Gastrocnemius medialis (tissue), 4 donors: Measurements from ENCODE around the gene ITGAD. TPM values are rescaled to one million over a fixed set of nuclear protein-coding genes. Genes with fewer than 3 reads are reported as not detected.

Source experiments
- ATAC-seq, 2 donors: fragments of 150-250 bp; one replicate each; pipeline ENCODE4 v1.9.1; 2016
- DNase-seq, 2 donors: peaks; one replicate each; pipeline ENCODE4 v3.0.0-alpha.2; 2019
- H3K27ac ChIP-seq, 4 donors: fragments of 200-600 bp; sonication (generic); 1 replicate in 1 of 4; 2 replicates in 3 of 4; pipeline ENCODE4 v1.5.1; 2016 to 2018; ENCODE audit warnings: mild to moderate bottlenecking in 2 of 4, moderate library complexity in 1 of 4
- H3K27me3 ChIP-seq, 3 donors: fragments of 200-600 bp; sonication (generic) in 2 of 3; 1 replicate in 1 of 3; 2 replicates in 2 of 3; pipeline versions ENCODE4 v1.5.1 to v1.6.0; 2016 to 2019; ENCODE audit warnings: mild to moderate bottlenecking in 1 of 3, moderate library complexity in 1 of 3
- H3K36me3 ChIP-seq, 2 donors: fragments of 200-600 bp; sonication (generic) in 1 of 2; one replicate each; pipeline ENCODE4 v1.5.1; 2017 to 2018
- H3K4me1 ChIP-seq, 2 donors: fragments of 200-600 bp; sonication (generic) in 1 of 2; one replicate each; pipeline ENCODE4 v1.5.1; 2016 to 2017; ENCODE audit warnings: mild to moderate bottlenecking in 2 of 2
- H3K4me3 ChIP-seq, 4 donors: fragments of 200-600 bp; sonication (generic) in 3 of 4; 1 replicate in 1 of 4; 2 replicates in 3 of 4; pipeline ENCODE4 v1.5.1; 2016 to 2019; ENCODE audit warnings: mild to moderate bottlenecking in 2 of 4
- H3K9me3 ChIP-seq, 3 donors: fragments of 200-600 bp; sonication (generic) in 2 of 3; 1 replicate in 1 of 3; 2 replicates in 2 of 3; pipeline ENCODE4 v1.5.1; 2016 to 2019
- POLR2A ChIP-seq, 2 donors: fragments of 450-650 bp; IDR thresholded peaks; one replicate each; pipeline ENCODE4 v1.6.1; 2017; ENCODE audit warnings: antibody characterized with exemption in 2 of 2, mild to moderate bottlenecking in 2 of 2, moderate library complexity in 2 of 2
- in situ Hi-C, 4 donors: fragments of 200-750 bp; cut with MboI; loops; one replicate each; pipeline versions ENCODE4 v1.15.0 to v1.8.0; 2017; ENCODE audit warnings: low sequenced_read_pairs in 4 of 4
- intact Hi-C: fragments of 100-400 bp; cut with DNase I; formaldehyde crosslinking; loops from one replicate; pipeline ENCODE4 v1.15.1; 2023; ENCODE audit warnings: low total_unique reads
- total RNA-seq, 4 donors: library from RNA; depleted of rRNA; stranded (reverse); fragments of >200 nt; gene quantifications; one replicate each; pipeline versions ENCODE4 v1.1.0 to v1.2.3, GENCODE V29; 2016
- TF ChIP-seq, protein P1 (sequence below), 5 experiments: fragments of 450-650 bp in 3 of 5; fragments of 200-600 bp in 2 of 5; sonication (generic) in 2 of 5; IDR thresholded peaks in 4 of 5; conservative IDR thresholded peaks in 1 of 5; 1 replicate in 4 of 5; 2 replicates in 1 of 5; pipeline ENCODE4 v1.5.1; 2016 to 2019; ENCODE audit warnings: antibody characterized with exemption in 5 of 5, mild to moderate bottlenecking in 3 of 5, moderate library complexity in 3 of 5

Gene ITGAD
- total RNA-seq, 4 donors from 2014 or later, result not detected

DNA sequence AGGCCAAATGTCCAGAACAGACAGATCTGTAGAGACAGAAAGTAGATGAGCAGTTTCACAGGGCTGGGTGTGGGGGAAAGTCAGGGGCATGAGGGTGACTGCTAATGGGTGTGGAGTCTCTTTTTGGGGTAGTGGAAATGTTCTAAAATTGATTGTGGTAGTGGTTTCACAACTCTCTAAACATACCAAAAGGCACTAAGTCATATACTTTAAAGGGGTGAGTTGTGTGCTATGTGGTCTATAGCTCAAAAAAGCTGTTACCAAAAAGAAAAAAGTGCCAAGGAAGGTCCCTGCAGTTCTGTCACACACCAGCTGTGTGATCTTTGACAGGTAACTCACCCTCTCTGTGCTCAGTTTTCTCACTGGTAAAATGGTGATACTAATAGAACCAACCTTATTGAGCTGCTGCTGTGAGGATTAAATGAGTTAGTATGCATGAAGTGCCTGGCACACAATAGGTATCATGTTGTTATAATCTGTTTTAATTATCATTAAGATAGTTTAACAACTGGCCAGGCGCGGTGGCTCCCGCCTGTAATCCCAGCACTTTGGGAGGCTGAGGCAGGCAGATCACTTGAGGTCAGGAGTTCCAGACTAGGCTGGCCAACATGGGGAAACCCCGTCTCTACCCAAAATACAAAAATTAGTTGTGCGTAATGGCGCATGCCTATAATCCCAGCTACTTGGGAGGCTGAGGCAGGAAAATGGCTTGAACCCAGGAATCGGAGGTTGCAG, 27.8 kb upstream of the ITGAD start:
- in situ Hi-C loops, result no loop called here
- Histone ChIP-seq H3K27me3 (no peaks in the 10 kb centered on the region), H3K36me3 (no peaks in the 10 kb centered on the region), H3K4me1 (no peaks in the 10 kb centered on the region), H3K4me3 (no peak overlapping the region), H3K27ac (no peak overlapping the region), H3K9me3 (no peaks in the 10 kb centered on the region)
- TF ChIP-seq, protein P1, sequence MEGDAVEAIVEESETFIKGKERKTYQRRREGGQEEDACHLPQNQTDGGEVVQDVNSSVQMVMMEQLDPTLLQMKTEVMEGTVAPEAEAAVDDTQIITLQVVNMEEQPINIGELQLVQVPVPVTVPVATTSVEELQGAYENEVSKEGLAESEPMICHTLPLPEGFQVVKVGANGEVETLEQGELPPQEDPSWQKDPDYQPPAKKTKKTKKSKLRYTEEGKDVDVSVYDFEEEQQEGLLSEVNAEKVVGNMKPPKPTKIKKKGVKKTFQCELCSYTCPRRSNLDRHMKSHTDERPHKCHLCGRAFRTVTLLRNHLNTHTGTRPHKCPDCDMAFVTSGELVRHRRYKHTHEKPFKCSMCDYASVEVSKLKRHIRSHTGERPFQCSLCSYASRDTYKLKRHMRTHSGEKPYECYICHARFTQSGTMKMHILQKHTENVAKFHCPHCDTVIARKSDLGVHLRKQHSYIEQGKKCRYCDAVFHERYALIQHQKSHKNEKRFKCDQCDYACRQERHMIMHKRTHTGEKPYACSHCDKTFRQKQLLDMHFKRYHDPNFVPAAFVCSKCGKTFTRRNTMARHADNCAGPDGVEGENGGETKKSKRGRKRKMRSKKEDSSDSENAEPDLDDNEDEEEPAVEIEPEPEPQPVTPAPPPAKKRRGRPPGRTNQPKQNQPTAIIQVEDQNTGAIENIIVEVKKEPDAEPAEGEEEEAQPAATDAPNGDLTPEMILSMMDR (IDR thresholded peaks at IDR 0.05 in 4 of 5, conservative IDR thresholded peaks at IDR 0.05 in 1 of 5), result no peak
- no peak for TF ChIP-seq POLR2A (IDR thresholded peaks at IDR 0.05)
- DNase-seq (no peak), ATAC-seq (no peak)
- intact Hi-C loops, result no loop called here

DNA sequence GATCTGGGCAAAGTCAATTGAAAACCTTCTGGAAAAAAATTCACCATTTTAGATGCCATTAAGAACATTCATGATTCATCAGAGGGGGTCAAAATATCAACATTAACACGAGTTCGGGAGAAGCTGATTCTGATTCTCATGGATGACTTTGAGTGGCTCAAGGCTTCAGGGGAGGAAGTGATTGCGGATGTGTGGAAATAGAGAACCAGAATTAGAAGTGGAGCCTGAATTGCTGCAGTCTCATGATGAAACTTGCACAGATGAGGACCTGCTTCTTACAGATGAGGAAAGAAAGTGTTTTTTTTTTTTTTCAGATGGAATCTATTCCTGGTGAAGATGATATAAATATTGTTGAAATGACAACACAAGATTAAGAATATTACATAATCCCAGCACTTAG, 25.3 kb upstream of the ITGAD start:
- Histone ChIP-seq H3K27me3 (no peaks in the 10 kb centered on the region), H3K4me3 (no peak overlapping the region), H3K36me3 (no peaks in the 10 kb centered on the region), H3K9me3 (no peaks in the 10 kb centered on the region), H3K27ac (no peak overlapping the region), H3K4me1 (no peaks in the 10 kb centered on the region)
- in situ Hi-C loops, result no loop called here
- DNase-seq (no peak), ATAC-seq (no peak)
- no peak for TF ChIP-seq POLR2A (IDR thresholded peaks at IDR 0.05)
- intact Hi-C loops, result no loop called here

DNA sequence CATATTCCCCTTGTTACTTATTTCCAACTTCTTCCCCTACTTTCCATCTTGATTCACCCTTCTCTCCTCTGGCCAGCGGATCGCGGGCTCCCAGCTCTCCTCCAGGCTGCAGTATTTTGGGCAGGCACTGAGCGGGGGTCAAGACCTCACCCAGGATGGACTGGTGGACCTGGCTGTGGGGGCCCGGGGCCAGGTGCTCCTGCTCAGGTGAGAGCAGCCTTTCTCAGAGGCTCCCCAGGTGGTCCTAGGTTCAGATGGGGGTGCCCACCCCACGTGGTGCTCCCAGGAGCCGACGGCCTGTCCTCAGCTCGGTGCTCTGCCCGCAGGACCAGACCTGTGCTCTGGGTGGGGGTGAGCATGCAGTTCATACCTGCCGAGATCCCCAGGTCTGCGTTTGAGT, 22.1 kb upstream of the ITGAD start:
- no peak overlapping the region for H3K27ac ChIP-seq
- no peak overlapping the region for H3K4me3 ChIP-seq
- in situ Hi-C loops (no loop called here), intact Hi-C loops (no loop called here)
- no peak for DNase-seq
- H3K4me1 ChIP-seq, result no peaks in the 10 kb centered on the region
- no peak for TF ChIP-seq POLR2A (IDR thresholded peaks at IDR 0.05)
- TF ChIP-seq, protein P1 (IDR thresholded peaks at IDR 0.05 in 4 of 5, conservative IDR thresholded peaks at IDR 0.05 in 1 of 5), result no peak
- H3K27me3 ChIP-seq, result no peaks in the 10 kb centered on the region
- H3K9me3 ChIP-seq, result peaks cover 0 to 2% (median 0%) of the 10 kb centered on the region in 3 donors
- H3K36me3 ChIP-seq, result no peaks in the 10 kb centered on the region
- ATAC-seq, result no peak

DNA sequence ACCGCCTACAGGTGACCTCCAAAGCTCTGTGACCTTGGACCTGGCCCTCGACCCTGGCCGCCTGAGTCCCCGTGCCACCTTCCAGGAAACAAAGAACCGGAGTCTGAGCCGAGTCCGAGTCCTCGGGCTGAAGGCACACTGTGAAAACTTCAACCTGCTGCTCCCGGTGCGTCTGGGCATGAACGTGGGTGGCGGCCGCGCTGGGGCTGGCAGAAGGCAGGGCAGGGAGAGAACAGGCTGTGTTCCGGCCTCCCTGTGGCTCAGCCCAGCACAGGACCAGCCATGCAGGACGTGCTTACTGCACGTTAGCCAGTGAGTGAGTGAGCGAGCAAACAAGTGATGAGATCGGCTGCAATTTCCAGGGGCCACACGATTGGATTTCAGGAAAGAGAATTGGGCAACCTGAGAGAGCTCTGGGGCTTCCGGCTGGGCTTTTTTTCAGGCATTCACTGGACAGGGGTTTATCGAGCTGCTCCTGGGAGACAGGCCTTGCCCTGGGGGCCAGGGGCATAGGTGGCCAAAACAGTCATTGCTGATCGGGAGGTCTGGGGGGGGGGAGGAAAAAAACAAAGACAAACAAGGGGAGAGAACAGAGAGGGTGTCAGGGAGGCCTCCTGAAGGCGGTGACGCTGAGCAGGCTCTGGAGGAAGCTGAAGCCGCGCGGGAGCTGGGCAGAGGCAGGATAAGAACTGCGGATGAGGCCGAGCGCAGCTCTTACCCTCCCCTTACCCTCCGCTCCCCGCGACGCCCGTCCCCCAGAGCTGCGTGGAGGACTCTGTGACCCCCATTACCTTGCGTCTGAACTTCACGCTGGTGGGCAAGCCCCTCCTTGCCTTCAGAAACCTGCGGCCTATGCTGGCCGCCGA, 21.3 kb upstream of the ITGAD start:
- no peaks in the 10 kb centered on the region for H3K36me3 ChIP-seq
- no peak overlapping the region for H3K4me3 ChIP-seq
- intact Hi-C loops (no loop called here), in situ Hi-C loops (no loop called here)
- no peak for DNase-seq
- H3K4me1 ChIP-seq, result no peaks in the 10 kb centered on the region
- ATAC-seq, result no peak
- TF ChIP-seq, protein P1 (IDR thresholded peaks at IDR 0.05 in 4 of 5, conservative IDR thresholded peaks at IDR 0.05 in 1 of 5), result no peak
- TF ChIP-seq POLR2A (IDR thresholded peaks at IDR 0.05), result no peak
- no peaks in the 10 kb centered on the region for H3K27me3 ChIP-seq
- H3K9me3 ChIP-seq, result peaks cover 0 to 2% (median 0%) of the 10 kb centered on the region in 3 donors
- no peak overlapping the region for H3K27ac ChIP-seq

DNA sequence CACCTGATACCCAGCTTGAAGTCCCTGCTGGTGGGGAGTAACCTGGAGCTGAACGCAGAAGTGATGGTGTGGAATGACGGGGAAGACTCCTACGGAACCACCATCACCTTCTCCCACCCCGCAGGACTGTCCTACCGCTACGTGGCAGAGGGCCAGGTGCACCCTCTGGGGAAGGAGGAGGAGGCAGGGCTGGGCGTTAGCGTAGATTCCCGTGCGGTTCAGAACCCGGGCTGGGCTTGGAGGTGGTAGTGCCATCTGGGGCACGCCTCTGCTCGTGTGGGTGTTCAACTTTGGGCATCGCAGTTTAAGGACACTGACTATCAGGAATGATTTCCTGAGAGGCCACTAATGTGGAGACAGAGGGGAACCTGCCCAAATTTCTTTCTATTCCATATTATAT, 19.9 kb upstream of the ITGAD start:
- TF ChIP-seq, protein P1 (IDR thresholded peaks at IDR 0.05 in 4 of 5, conservative IDR thresholded peaks at IDR 0.05 in 1 of 5), result no peak
- TF ChIP-seq POLR2A (IDR thresholded peaks at IDR 0.05), result no peak
- intact Hi-C loops (no loop called here), in situ Hi-C loops (no loop called here)
- Histone ChIP-seq H3K27ac (no peak overlapping the region), H3K36me3 (no peaks in the 10 kb centered on the region), H3K27me3 (no peaks in the 10 kb centered on the region), H3K9me3 (peaks cover 0 to 2% (median 0%) of the 10 kb centered on the region in 3 donors), H3K4me3 (no peak overlapping the region), H3K4me1 (no peaks in the 10 kb centered on the region)
- no peak for ATAC-seq
- no peak for DNase-seq
